GM18498 (cell line): ENCODE results near the gene CHCHD10.
A peak's percentile ranks its signal among the peaks of the same experiment; 100 is the strongest.
"Not testable (repeated sequence)": the region's sequence is repeated elsewhere in the genome, so short reads cannot be mapped to it uniquely, and the experiment has no call there.

Source experiments
- ATAC-seq: cut with Tn5 transposase; IDR thresholded peaks from one replicate; pipeline ENCODE4 v1.9.1; 2021; ENCODE audit warnings: mild to moderate bottlenecking, moderate library complexity; ENCODE audit not compliant: unreplicated experiment

The CHCHD10 gene

DNA sequence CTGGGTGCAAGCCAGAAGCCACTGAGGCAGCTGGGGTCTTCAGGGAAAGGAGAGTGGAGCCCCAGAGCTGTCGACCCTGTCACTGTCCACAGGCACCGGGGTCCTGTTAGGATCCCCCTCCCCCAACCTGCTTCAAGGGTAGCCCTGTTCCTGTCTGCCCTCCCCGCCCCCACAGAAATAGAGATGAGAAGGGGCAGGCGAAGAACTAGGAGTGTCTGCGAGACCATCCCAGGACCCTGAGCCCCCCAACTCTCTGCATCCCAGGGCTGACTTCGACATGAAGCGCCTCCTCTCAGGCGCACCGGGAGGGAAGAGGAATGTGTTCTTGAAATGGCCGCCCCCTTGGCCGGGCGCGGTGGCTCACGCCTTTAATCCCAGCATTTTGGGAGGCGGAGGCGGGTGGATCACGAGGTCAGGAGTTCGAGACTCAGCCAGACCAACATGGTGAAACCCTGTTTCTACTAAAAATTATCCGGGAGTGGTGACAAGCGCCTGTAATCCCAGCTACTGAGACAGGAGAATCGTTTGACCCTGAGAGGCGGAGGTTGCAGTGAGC is 16.3 kb downstream of the CHCHD10 start:
- ATAC-seq, result peak; percentile 39

DNA sequence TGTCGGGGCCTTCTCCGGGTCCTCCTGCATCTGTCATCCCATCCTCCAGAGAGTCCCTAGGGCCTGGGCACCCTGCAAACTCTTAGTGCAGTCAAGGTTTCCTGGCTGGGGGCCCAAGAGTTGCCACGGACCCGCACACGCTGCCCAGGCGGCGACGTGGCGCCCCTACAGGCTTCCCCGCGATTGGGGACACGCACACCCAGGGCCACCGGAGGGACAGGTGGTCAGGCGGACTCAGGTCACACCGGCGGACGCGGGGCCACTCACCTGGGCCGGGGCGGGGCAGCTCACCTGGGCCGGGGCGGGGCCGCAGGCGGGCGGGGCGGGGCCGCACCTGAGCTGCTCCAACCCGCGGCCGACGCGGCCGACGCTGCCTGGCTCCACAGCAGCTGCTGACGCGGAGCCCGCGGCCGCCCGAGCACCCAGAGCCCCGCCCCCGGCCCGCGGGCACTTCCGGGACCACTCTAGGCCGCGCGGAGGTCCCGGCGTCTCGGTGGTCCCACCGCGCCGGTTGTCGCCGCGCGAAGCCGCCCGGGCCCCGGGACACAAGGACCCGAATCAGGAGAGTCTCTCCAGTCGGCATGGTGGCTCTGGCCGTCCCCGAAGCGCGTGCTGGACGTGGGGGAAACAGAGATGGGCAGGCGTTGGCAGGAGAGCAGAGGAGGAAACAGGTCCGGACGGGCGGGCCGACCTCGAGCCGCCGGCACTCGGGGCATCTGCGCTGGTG is 16.9 kb downstream of the CHCHD10 start, which contains the start of gene ZNF70:
Gene ZNF70, minus strand, starts transcription at position 399 of the 727 bp plus-strand sequence. CDS start 5,972 bp downstream, outside the sequence.
- ATAC-seq, result peak; percentile 90

DNA sequence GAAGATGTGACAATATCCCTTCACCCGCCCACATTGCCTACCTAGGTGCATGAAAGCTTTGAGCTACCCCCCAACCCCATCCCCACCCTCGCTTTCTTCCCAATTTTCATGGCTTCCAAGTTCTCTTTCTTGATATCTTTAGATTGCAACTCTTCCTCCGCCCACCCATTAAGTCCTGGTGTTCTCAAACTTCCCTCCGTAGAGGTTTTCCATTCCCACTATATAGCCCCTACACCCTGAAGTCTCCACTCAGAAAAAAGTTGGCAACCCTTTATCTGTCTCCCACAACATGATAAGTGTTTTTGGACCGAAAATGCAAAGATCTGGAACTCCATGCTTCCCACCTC is 17.4 kb downstream of the CHCHD10 start:
- no peak for ATAC-seq

DNA sequence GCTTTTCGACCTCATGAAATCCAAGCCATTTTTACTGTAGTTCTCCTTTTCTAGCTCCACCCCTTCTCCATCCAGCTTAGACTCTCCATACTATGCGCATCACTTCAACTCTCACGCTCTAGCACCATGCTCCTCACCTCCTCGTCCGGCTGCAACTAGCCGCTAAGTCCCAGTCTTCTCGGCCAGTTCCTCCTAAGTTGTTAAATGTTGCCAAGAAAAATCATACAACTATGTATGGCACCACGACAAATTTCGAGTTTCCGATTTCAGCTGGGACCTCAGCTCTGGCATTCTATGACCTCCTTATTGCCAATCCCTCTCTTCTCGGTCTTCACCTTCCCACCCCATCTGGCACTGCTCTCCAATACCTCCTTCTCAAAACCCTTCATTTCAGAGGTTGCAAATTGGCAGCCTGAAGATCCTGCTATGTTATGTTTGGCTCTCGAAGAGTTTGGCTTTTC is 17.9 kb downstream of the CHCHD10 start:
- no peak for ATAC-seq

DNA sequence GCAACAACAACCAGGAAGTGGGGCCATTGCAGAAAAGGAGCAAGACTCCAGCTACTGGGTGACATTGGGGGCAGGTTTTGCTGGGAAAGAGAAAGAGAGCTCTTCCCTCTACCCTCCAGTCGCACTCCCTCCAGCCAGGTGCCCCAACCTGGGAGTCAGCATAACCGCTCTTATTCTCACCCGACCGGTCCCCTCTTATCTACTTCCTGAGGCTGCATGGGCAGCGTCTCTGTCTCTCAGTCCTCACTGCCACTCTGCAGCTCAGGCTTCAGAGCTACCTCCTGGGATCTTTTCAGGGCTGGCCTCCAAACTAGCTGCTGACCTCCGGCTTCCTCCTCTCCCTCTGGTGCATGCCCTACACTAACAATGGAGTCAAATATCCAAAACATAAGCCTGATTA is 22.0 kb downstream of the CHCHD10 start:
- no peak for ATAC-seq

DNA sequence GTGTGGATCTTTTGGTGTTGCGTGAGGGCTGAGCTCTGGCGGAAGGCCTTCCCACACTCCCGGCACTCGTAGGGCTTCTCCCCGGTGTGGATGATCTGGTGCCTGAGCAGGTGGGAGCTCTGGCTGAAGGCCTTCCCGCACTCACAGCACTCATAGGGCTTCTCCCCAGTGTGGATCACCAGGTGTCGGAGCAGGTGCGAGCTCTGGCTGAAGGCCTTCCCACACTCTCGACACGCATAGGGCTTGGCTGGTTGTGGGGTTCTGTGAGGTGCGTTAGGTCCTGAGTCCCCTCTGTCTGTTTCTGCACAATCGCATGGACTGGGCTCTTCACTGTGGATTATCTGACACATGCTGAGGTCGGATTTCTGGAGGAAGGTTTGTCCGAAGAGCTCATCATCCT is 23.3 kb downstream of the CHCHD10 start:
- ATAC-seq, result no peak

DNA sequence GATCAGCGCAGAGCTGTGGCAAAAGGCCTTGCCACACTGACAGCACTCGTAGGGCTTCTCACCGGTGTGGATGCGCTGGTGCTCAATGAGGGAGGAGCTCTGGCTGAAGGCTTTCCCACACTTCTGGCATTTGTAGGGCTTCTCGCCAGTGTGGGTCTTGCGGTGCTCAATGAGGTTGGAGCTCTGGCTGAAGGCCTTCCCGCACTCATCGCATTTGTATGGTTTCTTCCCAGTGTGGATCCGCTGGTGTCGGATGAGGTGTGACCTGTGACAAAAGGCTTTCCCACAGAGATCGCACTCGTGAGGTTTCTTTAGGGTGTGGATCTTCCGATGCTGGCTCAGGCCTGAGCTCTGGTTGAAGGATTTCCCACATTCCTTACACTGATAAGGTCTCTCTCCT is 23.8 kb downstream of the CHCHD10 start:
- ATAC-seq, result no peak

DNA sequence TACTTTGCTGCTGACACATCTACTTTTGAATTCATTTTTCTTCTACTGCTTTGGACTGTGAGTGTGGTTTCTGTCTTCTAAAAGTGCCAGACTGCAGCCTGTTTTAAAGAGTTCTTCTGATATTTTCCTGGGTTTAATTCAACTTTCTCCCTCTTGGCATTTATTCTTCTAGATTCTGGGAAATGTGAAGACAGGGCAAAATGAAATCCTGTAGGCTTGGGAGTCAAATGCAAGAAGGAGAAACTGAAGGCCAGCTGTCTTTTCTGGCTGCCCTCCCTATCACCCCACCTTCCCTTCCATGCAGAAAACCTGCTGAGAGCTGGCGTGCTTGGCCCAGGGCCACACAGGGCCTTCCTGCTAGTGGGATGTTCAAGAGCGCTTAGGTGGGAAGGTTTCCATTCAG is 24.5 kb downstream of the CHCHD10 start:
- no peak for ATAC-seq

DNA sequence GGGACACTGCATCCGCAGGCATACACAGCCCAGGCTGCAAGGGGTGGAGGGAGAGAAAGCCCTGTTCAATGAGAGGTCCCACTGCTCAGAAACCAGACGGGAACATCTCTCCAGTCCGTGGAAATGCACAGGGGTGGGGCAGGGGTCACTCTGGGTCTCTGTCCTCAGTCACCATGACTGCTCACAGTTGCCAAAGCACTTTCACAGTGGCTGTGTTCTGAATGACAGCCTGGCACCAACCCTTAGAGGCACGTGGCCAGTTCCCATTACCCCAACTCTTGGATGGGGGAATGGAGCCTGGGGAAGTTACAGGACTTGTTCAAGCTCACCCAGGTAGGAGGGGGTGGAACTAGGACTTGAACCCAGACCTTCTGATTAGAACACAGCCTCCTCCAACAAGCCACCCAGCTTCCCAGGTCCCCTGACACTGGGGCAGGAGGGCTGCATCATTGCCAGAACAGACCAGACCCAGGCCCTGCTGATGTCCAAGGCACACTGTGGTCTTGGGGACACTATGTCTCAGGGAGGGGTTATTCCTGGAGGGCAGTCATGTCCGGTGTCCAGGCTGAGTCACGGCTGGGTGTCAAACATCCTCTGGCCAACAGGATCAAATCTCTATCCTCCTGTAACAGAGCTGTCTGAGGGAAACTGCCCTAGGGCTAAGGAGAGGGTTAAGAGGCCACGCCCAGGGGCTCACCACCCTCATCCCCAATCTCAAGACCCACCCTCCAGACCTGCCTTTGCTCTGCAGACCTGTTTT is 25.1 kb downstream of the CHCHD10 start:
- ATAC-seq, result no peak

DNA sequence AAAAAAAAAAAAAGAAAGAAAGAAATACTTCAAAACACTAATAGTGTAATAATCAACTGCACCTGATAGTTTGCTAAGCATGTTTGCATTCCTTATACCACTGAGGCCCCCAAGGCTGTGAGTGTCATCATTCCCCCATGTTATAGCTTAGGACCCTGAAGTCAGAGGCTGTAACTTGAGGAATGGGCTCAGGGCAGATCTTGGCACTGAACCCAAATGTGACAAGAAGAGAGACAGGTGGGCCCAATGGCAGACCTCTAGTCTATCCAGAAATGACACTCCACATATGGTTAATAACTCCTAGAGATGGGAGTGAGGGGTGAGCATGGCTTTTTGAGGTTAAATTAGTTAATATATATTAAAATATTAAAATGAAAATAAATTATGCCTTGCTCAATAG is 30.1 kb downstream of the CHCHD10 start:
- no peak for ATAC-seq

DNA sequence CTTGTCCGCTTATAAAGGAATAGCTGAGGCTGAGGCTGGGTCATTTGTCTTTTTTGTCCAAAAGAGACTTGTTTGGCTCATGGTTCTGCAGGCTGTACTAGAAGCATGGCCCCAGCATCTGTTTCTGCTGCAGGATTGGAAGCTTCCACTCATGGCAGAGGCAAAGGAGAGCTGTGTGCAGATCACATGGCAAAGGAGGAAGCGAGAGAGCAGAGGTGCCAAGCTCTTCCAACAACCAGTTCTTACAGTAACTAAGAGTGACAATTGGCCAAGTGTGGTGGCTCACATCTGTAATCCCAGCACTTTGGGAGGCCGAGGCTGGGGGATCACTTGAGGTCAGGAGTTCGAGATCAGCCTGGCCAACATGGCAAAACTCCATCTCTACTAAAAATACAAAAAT is 39.7 kb downstream of the CHCHD10 start:
- not testable (repeated sequence) for ATAC-seq

DNA sequence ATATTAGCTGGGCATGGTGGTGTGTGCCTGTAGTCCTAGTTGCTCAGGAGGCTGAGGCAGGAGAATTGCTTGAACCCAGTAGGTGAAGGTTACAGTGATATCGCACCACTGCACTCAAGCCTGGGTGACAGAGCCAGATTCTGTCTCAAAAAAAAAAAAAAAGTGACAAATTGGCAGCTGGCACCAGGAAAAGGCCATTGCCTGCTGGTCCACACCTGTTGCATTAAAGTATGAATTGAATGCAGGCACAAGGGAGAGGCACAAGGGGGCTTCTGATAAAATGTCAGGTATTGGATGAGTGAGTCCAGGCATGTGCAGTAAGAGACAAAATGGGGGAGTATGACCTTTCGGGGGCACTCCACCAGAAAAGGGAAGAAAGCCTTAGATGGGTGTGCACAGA is 45.0 kb downstream of the CHCHD10 start:
- ATAC-seq, result no peak

DNA sequence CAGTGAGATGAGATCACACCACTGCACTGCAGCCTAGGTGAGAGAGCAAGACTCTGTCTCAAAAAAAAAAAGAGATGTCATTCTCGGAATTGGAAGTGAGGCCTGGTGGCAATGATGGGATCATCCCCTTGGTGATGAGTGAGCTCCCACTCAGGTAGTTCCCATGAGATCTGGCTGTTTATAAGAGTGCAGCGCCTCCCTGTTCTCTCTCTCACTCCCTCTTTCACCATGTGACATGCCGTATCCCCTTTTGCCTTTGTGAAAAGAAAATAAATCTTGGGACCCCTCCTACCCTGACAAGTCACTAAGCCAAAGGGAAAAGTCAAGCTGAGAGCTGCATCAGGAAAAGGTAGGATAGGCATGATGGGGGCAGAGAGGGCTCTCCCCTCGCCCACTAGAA is 45.6 kb downstream of the CHCHD10 start:
- no peak for ATAC-seq

DNA sequence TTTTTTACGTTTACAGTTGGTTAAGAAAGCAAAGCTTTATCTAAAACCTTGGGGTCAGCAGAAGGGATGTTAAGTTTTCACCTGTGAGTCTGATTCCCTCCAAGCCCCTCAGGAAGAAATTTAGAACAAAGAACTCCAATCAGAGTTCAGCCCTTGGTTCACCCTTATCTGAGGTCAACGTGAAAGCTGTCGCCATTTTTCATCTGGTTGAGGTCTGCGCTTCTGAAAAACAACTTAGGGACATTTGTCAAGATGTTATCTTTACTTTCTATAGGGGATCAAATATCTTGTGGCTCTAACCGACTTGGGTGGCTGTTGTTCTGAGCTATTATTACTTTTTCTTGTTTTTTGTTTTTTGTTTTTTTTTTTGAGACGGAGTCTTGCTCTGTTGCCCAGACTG is 46.9 kb downstream of the CHCHD10 start:
- ATAC-seq, result no peak

DNA sequence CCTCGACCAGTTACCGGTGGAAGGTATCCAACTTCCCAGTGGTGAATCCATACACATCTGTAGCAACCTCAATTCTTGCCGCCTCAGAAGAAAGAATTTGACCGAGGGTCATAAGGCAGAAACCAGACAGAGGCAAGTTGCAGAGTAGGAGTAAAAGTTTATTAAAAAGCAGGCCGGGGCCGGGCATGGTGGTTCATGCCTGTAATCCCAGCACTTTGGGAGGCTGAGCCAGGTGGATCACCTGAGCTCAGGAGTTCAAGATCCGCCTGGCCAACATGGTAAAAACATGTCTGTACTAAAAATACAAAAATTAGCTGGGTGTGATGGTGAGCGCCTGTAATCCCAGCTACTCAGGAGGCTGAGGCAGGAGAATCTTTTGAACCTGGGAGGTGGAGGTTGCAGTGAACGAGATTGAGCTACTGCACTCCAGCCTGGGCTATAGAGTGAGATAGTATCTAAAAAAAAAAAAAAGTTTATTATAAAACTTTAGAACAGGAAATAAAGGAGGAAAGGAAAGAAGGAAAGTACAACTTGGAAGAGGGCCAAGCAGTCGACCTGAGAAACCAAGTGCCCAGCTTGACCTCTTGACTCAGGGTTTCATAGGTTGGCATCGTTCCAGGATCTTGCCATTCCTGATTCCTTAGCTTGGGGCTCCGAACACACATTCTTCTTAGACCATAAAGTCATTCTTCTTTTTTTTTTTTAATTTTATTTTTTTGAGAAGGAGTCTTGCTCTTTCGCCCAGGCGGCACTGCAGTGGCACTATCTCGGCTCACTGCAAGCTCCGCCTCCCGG is 49.2 kb downstream of the CHCHD10 start:
- ATAC-seq, result no peak

DNA sequence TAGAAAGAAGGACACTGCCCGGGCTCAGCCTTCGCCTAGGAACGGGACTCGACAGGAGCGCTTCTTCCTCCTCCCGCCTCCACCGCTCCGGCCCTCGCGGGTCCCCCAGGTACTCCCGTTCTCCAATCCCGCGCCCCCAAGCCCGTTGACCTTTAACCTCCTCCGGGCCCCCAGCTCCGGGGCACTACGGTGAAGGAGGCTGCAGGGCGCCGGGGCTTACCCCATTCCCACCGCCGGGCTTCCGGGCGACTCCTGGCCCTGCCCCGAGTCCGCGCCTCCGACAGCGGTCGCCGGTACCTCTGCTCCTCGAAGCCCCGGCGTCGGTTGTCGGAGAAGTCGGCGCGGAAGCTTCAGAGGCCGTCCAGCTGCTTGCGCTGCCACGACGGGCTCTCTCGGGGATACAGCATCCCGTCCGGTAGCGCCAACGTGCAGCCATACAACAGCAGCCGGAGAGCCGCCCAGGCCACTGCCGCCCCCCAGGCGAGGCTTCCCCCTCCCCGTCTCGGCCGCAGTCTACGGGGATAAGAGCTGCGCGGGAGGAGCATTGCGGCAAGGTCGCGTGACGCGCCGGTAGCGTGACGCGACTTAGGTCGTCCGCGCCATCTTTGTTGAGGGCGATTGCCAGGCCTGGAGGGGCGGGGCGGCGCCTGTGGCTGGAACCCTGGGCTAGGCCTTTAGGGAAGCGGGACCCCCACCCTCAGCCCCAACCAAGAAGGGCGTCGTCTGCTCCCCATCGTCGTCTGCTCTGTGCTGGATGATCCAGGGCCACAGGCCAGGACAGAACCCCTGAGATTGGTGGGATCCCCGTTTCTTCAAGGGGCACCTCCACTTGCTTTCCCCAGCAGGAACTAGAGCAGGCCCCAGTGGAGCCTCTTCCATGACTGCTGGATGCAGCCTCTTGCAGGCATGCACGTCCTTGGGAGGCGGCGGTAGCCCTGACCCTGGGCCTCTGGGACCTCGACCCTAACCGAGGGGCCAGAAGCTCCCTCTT is 50.7 kb downstream of the CHCHD10 start:
- ATAC-seq, result peak; percentile 87
